ENCODE measurements around the gene ASXL1.
"Not testable (repeated sequence)": the region's sequence is repeated elsewhere in the genome, so short reads cannot be mapped to it uniquely, and the experiment has no call there.

Gene ASXL1

GRCh38 chr20:32463642-32464400 lies 105.7 kb downstream of the ASXL1 start:
- DNase-seq (ENCODE audit: low read depth): no peak

GRCh38 chr20:32464401-32465091 lies 106.4 kb downstream of the ASXL1 start:
- no peak for DNase-seq (ENCODE audit: low read depth)
- TF ChIP-seq, protein P1, sequence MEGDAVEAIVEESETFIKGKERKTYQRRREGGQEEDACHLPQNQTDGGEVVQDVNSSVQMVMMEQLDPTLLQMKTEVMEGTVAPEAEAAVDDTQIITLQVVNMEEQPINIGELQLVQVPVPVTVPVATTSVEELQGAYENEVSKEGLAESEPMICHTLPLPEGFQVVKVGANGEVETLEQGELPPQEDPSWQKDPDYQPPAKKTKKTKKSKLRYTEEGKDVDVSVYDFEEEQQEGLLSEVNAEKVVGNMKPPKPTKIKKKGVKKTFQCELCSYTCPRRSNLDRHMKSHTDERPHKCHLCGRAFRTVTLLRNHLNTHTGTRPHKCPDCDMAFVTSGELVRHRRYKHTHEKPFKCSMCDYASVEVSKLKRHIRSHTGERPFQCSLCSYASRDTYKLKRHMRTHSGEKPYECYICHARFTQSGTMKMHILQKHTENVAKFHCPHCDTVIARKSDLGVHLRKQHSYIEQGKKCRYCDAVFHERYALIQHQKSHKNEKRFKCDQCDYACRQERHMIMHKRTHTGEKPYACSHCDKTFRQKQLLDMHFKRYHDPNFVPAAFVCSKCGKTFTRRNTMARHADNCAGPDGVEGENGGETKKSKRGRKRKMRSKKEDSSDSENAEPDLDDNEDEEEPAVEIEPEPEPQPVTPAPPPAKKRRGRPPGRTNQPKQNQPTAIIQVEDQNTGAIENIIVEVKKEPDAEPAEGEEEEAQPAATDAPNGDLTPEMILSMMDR (IDR thresholded peaks at IDR 0.05; ENCODE audit: low read depth, low read length, missing control alignments): no peak

More at GRCh38 chr20:32463642-32464400, 105.7 kb downstream of the ASXL1 start:
- TF ChIP-seq, protein P1 (IDR thresholded peaks at IDR 0.05; ENCODE audit: low read depth, low read length, missing control alignments): no peak
- H3K4me3 ChIP-seq (ENCODE audit: low read depth, low read length): no peak overlapping the region

DNA sequence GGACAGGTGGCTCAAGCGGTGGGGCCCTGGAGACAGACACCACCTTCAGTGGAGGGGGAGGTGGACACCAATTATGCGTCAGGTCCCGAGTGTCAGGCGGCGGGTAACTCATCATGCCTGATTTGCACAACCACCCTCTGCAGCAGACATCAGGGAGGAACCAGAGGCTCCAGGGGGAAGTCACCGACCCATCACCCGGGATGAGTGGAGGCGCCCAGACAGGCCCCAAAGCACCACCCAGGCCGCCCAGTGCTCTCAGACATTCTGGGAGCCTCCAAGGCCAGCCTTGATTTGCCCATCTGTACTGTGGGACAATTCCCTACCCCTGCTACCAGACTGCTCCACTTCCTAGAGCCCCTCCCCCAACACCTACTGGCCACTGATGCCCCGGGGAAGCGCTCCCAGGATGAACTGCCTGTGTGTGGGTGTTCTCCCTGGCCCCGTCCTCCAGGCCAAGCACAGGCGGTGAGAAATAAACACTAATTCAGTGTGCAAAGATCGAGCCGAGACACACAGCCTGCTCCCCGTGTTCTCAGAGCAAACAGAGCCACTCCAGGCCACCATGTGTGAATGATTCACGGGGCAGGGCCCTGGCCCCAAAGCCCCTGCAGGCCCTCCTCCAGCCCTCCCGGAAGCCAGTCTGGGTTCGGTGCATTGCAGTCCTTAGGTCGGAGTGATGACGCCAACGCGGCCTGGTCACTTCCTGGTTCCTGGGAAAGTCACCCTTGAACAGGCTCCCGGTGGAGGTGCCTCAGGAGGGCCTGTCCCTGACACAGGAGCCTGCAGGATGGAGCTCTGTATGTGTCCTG lies 107.2 kb downstream of the ASXL1 start:
- no peak overlapping the region for H3K4me3 ChIP-seq (ENCODE audit: low read depth, low read length)
- DNase-seq (ENCODE audit: low read depth): no peak
- TF ChIP-seq, protein P1 (IDR thresholded peaks at IDR 0.05; ENCODE audit: low read depth, low read length, missing control alignments): no peak

More at GRCh38 chr20:32464401-32465091, 106.4 kb downstream of the ASXL1 start:
- H3K4me3 ChIP-seq (ENCODE audit: low read depth, low read length): no peak overlapping the region

GRCh38 chr20:32465901-32466675 lies 108.0 kb downstream of the ASXL1 start:
- not testable (repeated sequence) for DNase-seq (ENCODE audit: low read depth); H3K4me3 ChIP-seq (ENCODE audit: low read depth, low read length)

GRCh38 chr20:32466739-32467505 lies 108.8 kb downstream of the ASXL1 start:
- no peak overlapping the region for H3K4me3 ChIP-seq (ENCODE audit: low read depth, low read length)
- TF ChIP-seq, protein P1 (IDR thresholded peaks at IDR 0.05; ENCODE audit: low read depth, low read length, missing control alignments): no peak
- no peak for DNase-seq (ENCODE audit: low read depth)

GRCh38 chr20:32467506-32468312 lies 109.6 kb downstream of the ASXL1 start:
- no peak for DNase-seq (ENCODE audit: low read depth)
- TF ChIP-seq, protein P1 (IDR thresholded peaks at IDR 0.05; ENCODE audit: low read depth, low read length, missing control alignments): no peak
- H3K4me3 ChIP-seq (ENCODE audit: low read depth, low read length): no peak overlapping the region
